Ureter (tissue), 1 donor: Measurements from ENCODE around the gene PPFIA4. TPM values are rescaled to one million over a fixed set of nuclear protein-coding genes. Genes with fewer than 3 reads are reported as not detected.
"Not testable (repeated sequence)": the region's sequence is repeated elsewhere in the genome, so short reads cannot be mapped to it uniquely, and the experiment has no call there.

Source experiments
- DNase-seq: peaks from one replicate; pipeline ENCODE4 v3.0.0-alpha.2; 2020; ENCODE audit warnings: low spot score
- total RNA-seq: library from RNA; stranded (reverse); gene quantifications from one replicate; pipeline ENCODE4 v1.2.4, GENCODE V29; 2023
- donor health status: DM: yes; HTN: yes; CAD: no.

PPFIA4 gene
- 2.4 TPM for total RNA-seq

GRCh38 chr1:203026031-203026665, at the start of gene PPFIA4:
Gene PPFIA4, plus strand, starts transcription at chr1:203026491. Its CDS starts 12,518 bp downstream, at chr1:203039009.
- peak; percentile 85 for DNase-seq

DNA sequence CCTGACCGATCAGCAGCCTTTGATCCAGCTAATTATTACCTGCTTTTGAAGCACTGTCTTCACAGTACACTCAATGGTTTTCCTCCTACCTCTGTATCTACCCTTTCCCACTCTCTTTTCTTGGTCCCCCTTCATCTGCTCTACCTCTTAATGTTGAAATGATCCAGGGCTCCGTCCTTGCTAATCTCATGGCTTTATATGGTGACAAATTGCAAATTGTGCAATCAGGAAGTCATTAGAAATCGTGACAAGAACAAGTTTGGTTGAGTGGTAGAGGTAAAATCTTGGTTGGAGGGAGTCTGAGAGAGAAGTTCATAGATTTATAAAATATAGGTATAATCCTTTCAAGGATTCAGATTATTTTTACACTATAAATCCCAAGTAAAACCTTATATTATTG, 49.7 kb upstream of the PPFIA4 start:
- DNase-seq = no peak

GRCh38 chr1:202979459-202979858, 46.8 kb upstream of the PPFIA4 start:
- DNase-seq = no peak

DNA sequence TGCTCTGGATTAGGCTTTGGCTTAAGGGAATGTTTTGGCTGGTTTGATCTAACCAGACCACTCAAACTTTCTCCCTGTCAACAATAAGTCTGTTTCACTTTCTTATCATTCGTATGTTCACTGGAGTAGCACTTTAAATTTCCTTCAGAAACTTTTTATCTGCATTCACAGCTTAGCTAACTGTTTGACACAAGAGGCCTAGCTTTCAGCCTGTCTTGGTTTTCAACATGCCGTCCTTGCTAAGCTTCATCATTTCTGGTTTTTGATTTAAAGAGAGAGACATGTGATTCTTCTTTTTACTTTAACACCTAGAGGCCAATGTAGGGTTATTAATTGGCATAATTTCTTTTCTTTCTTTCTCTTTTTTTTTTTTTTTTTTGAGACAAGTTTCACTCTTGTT, 44.4 kb upstream of the PPFIA4 start:
- no peak for DNase-seq

GRCh38 chr1:202982715-202983430, 43.4 kb upstream of the PPFIA4 start:
- DNase-seq = no peak

- not testable (repeated sequence) for DNase-seq
Observed at GRCh38 chr1:202986120-202986519, 40.2 kb upstream of the PPFIA4 start.

DNA sequence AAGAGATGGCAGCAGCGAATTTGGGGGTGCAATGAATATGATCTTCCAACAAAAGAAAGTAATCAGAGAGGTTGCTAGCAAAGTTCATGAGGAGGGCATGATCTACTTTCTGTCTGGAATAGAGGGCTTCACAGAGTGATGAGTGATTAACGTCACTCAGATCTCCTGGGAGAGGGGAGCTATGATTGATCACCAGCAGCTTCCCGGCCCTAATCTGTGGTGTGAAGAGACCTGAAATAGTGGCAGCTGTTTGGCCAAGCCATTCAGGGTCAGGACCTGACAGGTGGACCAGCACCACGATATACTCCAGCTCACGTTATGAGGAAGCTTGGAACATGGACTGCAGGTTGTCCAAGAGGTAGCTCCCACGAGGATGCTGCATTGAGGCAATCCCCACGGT, 39.0 kb upstream of the PPFIA4 start:
- DNase-seq = no peak

GRCh38 chr1:202987922-202988583, 38.2 kb upstream of the PPFIA4 start:
- no peak for DNase-seq

DNA sequence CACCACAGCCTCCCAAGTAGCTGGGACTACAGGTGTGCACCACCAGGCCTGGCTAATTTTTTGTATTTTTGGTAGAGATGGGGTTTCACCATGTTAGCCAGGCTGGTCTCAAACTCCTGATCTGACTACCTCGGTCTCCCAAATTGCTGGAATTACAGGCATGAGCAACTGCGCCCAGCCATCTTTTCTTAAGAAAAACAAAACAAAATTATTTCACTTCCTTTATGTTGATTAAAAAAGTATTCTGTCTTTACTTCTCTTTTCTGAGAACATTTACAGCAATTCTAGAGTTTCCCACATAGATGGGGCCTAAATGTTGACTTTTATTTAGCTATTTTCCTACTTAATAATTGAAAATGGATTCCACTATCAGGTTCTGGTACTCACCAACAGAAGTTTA, 36.4 kb upstream of the PPFIA4 start:
- DNase-seq = no peak

- no peak for DNase-seq
Observed at GRCh38 chr1:202991112-202991511, 35.2 kb upstream of the PPFIA4 start.

GRCh38 chr1:202994756-202995155, 31.5 kb upstream of the PPFIA4 start:
- no peak for DNase-seq

DNA sequence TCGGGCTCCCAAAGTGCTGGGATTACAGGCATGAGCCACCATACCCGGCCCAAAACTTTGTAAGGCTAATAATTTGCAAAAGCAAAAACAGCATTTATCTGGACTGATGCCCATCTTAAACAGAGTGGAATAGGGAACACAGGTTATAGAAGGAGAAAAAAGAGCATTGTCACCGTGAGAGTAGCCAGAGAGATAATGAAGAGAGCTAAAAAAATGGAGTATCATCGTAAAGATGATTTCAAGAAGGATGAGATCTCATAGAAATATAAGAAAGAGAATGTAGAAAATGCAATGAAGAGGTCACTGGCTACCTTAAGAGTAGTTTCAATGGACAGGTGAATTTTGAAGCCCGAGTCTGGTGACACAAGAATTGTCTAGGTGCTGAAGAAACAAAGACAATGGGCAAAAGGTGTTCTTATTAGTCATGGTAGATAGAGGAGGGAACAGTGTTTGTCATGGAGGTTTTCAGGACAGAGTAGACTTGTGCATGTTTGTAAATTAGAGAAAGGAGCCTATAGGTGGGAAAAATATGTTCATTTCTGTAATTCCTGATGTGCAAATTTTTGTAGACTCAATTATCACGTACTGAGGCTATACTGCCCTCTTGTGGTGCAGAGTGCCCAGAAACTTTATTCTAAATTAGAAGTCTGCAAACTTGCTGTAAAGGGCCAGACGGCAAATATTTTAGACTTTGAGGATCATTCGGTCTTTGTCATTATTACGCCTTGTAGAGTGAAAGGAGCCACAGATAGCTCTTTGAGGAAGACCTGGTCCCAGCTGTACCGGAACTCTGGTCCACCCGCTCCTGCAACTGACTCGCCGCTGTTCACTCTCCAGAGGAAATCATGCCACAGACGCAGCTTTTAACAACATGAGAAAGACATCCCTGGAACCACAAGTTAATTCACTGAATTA, 27.2 kb upstream of the PPFIA4 start:
- DNase-seq = peak; percentile 65

DNA sequence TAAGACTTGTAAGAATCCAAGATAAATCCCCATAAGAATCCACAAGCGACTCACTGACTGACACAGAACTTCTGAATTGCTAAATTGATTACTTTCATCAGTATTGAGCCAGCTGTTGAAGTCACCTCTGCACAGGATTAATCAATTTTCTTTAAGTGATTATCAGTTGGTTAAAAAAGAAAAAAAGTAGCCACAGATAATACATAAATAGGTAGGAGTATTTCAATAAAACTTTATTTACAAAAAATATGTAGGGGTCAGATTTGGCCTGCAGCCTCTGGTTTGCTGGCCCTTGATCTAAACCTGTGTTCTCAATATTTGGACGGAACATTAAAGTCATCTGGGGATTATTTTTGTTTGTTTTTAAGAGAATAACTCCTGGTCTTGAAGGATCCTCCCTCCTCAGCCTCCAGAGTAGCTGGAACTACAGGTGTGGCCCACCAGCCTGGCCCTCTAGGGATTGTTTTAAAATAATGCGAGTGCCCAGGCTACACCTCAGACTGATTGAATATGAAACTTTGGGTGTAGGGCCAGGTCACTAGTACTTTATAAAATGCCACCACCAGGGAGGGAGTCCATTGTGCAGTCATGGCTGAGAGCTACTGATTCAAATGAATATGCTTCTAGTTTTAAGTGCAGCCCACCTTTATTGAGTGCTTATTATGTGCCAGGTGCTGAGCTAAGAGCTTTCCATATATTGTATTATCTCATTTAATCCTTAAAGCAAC, 25.9 kb upstream of the PPFIA4 start:
- DNase-seq = no peak

- DNase-seq = no peak
Observed at GRCh38 chr1:203001986-203002385, 24.3 kb upstream of the PPFIA4 start.

DNA sequence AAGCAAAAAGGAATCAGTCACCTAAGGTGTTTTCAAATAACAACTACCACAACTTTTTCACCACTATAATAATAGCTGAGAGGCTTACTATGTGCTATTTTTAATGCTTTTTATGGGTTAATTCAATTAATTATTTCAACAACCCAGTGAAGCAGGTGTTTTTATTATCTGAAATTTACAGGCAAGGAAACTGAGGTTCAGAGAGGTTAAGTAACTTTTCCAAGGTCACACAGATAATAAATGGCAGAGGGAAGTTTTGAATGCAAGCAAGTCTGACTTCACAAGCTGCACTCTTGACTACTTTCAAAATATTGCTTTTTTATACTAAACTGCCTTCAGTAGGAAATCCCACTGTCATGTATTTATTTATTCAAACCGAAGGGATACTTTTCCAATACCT, 23.3 kb upstream of the PPFIA4 start:
- DNase-seq = no peak

DNA sequence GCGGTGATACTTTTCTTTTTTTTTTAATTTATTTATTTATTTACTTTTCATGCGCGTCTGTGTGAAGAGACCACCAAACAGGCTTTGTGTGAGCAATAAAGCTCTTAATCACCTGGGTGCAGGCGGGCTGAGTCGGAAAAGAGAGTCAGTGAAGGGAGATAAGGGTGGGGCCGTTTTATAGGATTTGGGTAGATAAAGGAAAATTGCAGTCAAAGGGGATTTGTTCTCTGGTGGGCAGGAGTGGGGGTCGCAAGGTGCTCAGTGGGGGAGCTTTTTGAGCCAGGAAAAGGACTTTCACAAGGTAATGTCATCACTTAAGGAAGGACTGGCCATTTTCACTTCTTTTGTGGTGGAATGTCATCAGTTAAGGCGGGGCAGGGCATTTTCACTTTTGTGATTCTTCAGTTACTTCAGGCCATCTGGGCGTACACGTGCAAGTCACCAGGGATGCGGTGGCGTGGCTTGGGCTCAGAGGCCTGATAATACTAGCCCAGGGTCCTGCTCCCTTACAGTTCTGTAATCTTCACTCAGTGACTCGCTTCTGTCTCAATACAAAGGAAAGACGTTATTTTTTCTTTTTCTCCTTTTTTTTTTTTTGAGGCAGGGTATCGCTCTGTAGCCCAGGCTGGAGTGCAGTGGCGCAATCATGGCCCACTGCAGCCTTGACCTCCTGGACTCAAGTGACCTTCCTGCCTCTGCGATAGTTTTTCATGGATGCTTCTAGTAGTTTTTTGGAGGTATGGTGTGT, 20.7 kb upstream of the PPFIA4 start:
- DNase-seq = not testable (repeated sequence)

DNA sequence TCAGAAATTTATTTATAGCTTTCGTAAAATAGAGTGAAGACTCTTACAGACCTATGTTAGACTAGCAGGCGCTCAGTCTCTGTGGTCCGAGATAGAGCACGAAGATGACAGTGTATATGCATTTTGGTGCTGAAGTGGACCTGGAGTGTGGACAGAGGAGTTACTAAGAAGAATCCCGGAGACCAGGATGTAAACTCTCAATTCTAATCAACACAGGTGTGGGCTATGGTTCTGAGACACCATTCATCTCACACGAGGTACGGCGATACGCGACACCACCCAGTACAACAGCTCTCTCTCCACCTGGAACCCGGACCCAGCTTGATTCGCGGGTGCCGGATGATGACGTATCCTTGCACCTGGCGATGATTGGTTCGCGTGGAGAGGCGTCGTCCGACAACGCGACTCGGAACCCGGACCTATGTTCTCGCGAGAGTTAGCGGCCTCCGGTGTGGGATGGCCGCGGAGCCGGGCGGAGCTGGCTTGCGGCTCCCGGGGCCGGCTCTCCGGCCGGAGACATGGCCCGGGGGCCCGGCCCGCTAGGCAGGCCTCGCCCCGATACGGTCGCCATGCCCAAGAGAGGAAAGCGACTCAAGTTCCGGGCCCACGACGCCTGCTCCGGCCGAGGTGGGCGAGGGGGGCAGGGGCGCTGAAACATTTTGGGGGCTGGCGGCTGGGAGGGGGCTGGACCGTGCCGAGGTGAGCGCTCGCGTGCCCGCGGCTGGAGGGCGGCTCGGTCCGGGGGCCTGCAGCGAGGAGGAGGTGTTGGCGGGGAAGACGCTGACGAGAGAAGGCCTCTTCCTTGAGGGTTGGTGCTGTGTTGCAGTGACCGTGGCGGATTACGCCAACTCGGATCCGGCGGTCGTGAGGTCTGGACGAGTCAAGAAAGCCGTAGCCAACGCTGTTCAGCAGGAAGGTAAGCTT, 19.1 kb upstream of the PPFIA4 start, which contains the start of gene TMEM183A:
TMEM183A (plus strand) TSS at position 427 of the 924 bp plus-strand sequence; CDS start at position 519, 92 bp downstream.
- DNase-seq = peak; percentile 98

GRCh38 chr1:203009185-203009584, 17.1 kb upstream of the PPFIA4 start:
- no peak for DNase-seq

DNA sequence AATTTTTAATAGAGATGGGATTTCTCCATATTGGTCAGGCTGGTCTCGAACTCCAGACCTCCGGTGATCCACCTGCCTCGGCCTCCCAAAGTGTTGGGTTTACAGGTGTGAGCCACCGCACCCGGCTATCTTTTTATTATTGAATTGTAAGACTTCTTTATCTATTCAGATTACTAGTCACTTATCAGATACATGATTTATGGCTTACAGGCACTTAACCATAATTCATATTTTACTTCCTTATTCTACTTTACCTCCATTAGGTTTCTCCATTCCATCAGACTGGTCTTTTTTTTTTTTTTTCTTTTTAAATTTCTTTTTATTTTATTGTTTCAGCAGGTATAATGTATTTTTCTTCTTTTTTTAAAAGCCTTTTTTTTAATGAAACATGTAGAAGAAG, 14.7 kb upstream of the PPFIA4 start:
- no peak for DNase-seq
